GM23338 (cell line): ENCODE results near the gene MED13L. TPM values are rescaled to one million over a fixed set of nuclear protein-coding genes. Genes with fewer than 3 reads are reported as not detected.

Source experiments
- ATAC-seq: fragments of 200-7000 bp; cut with Tn5 transposase; 3 replicates; pipeline ENCODE4 v1.9.1; 2020
- DNase-seq: peaks from one replicate; pipeline ENCODE4 v3.0.0-alpha.2; 2015; ENCODE audit warnings: low spot score
- H2AFZ ChIP-seq: fragments of 200-600 bp; sonication (generic); 2 replicates; pipeline ENCODE4 v1.8.0; 2016; ENCODE audit warnings: antibody characterized with exemption, mild to moderate bottlenecking, moderate library complexity
- H3F3A ChIP-seq: fragments of 200-600 bp; sonication (generic); replicated peaks from 2 replicates; pipeline ENCODE4 v1.8.0; 2017; ENCODE audit warnings: antibody characterized with exemption, mixed run types, low read depth
- H3K27ac ChIP-seq: fragments of 200-600 bp; sonication (generic); 2 replicates; pipeline ENCODE4 v1.6.1; 2016; ENCODE audit warnings: low read depth
- H3K27me3 ChIP-seq: fragments of 200-600 bp; sonication (generic); 2 replicates; pipeline ENCODE4 v1.8.0; 2016; ENCODE audit warnings: mild to moderate bottlenecking, mixed run types, moderate library complexity; ENCODE audit not compliant: insufficient read depth
- H3K36me3 ChIP-seq: fragments of 200-600 bp; sonication (generic); 2 replicates; pipeline ENCODE4 v1.8.0; 2016; ENCODE audit warnings: mild to moderate bottlenecking; ENCODE audit not compliant: insufficient read depth
- H3K4me1 ChIP-seq: fragments of 200-600 bp; sonication (generic); 2 replicates; pipeline ENCODE4 v1.8.0; 2016; ENCODE audit warnings: mild to moderate bottlenecking, moderate library complexity; ENCODE audit not compliant: insufficient read depth
- H3K4me2 ChIP-seq: fragments of 200-600 bp; sonication (generic); 2 replicates; pipeline ENCODE4 v1.7.1; 2017; ENCODE audit warnings: mixed run types
- H3K4me3 ChIP-seq: fragments of 200-600 bp; sonication (generic); 2 replicates; pipeline ENCODE4 v1.6.1; 2016; ENCODE audit warnings: mixed run types
- H3K79me2 ChIP-seq: fragments of 200-600 bp; sonication (generic); replicated peaks from 2 replicates; pipeline ENCODE4 v1.8.0; 2017; ENCODE audit warnings: mild to moderate bottlenecking; ENCODE audit not compliant: insufficient read depth
- H3K9me2 ChIP-seq: fragments of 200-600 bp; sonication (generic); 2 replicates; pipeline ENCODE4 v1.8.0; 2017; ENCODE audit not compliant: insufficient read depth
- H4K20me1 ChIP-seq: fragments of 200-600 bp; sonication (generic); replicated peaks from 2 replicates; pipeline ENCODE4 v1.8.0; 2017; ENCODE audit warnings: mild to moderate bottlenecking; ENCODE audit not compliant: insufficient read depth
- H3K27ac Mint-ChIP-seq: 2 replicates; pipeline ENCODE4 v1.8.0; 2020; ENCODE audit warnings: inconsistent platforms, mild to moderate bottlenecking, moderate library complexity, mixed read lengths
- H3K27me3 Mint-ChIP-seq: 3 replicates; pipeline ENCODE4 v1.8.0; 2022; ENCODE audit warnings: low read depth, mild to moderate bottlenecking, moderate library complexity, mixed read lengths, inconsistent platforms; ENCODE audit not compliant: insufficient read depth, poor library complexity
- H3K36me3 Mint-ChIP-seq: 3 replicates; pipeline ENCODE4 v1.8.0; 2021; ENCODE audit warnings: low read depth, mild to moderate bottlenecking, inconsistent platforms, moderate library complexity, mixed read lengths
- H3K4me1 Mint-ChIP-seq: 3 replicates; pipeline ENCODE4 v1.8.0; 2020; ENCODE audit warnings: mild to moderate bottlenecking, inconsistent platforms, mixed read lengths
- H3K4me3 Mint-ChIP-seq: 3 replicates; pipeline ENCODE4 v1.8.0; 2021; ENCODE audit warnings: moderate library complexity, mild to moderate bottlenecking, inconsistent platforms, mixed read lengths
- H3K9me3 Mint-ChIP-seq: 3 replicates; pipeline ENCODE4 v1.8.0; 2020; ENCODE audit warnings: moderate library complexity, mild to moderate bottlenecking, inconsistent platforms, mixed read lengths
- ETS1 ChIP-seq: IDR thresholded peaks from 2 replicates; pipeline ENCODE4 v1.6.1; 2016; ENCODE audit warnings: antibody characterized with exemption
- EZH2 ChIP-seq: fragments of 200-600 bp; sonication (generic); IDR thresholded peaks from one replicate; pipeline ENCODE4 v1.8.0; 2017; ENCODE audit warnings: antibody characterized with exemption, mild to moderate bottlenecking, low read depth; ENCODE audit not compliant: unreplicated experiment
- JUNB ChIP-seq: IDR thresholded peaks from one replicate; pipeline ENCODE4 v1.6.1; 2016; ENCODE audit warnings: antibody characterized with exemption; ENCODE audit not compliant: unreplicated experiment
- NANOG ChIP-seq: IDR thresholded peaks from 2 replicates; pipeline ENCODE4 v1.6.1; 2016; ENCODE audit warnings: antibody characterized with exemption, borderline replicate concordance
- REST ChIP-seq: IDR thresholded peaks from one replicate; pipeline ENCODE4 v1.6.1; 2018; ENCODE audit warnings: antibody characterized with exemption; ENCODE audit not compliant: unreplicated experiment
- STAT1 ChIP-seq: IDR thresholded peaks from one replicate; pipeline ENCODE4 v1.6.1; 2016; ENCODE audit warnings: antibody characterized with exemption; ENCODE audit not compliant: unreplicated experiment
- polyA plus RNA-seq: library from polyadenylated mRNA; unstranded; fragments of >200 nt; fragmentation: Nextera tagmentation; extraction: Ambion mirVana; gene quantifications from 2 replicates; pipeline ENCODE4 v1.2.1, GENCODE V29; 2016
- total RNA-seq: library from RNA; depleted of rRNA; stranded (reverse); fragments of >200 nt; shearing (Covaris generic); gene quantifications from 2 replicates; pipeline ENCODE4 v1.2.3, GENCODE V29; 2014

MED13L gene
- total and polyA plus RNA-seq, 2 experiments from 2014 or later = 20.9 to 73.6 TPM

GRCh38 chr12:116171549-116171948 lies 105.9 kb downstream of the MED13L start (continued):
- TF ChIP-seq REST = no peak
- TF ChIP-seq EZH2 = no peak
- TF ChIP-seq ETS1 = no peak
- TF ChIP-seq STAT1 = no peak
- no peak for TF ChIP-seq NANOG
- TF ChIP-seq JUNB = no peak

- Mint-ChIP-seq H3K36me3 (no peaks in the 10 kb centered on the region), H3K4me1 (peaks cover 28% of the 10 kb centered on the region), H3K9me3 (no peaks in the 10 kb centered on the region; the same call in 2 of the 3 replicates), H3K27ac (no peak overlapping the region; the same call in 1 of the 2 replicates), H3K4me3 (no peak overlapping the region), H3K27me3 (no peaks in the 10 kb centered on the region)
- ATAC-seq (no peak), DNase-seq (no peak)
- peaks cover 5% of the 10 kb centered on the region for H4K20me1 ChIP-seq
- no peak overlapping the region for H3K4me3 ChIP-seq
- peaks cover 99% of the 10 kb centered on the region for H3K79me2 ChIP-seq
- no peaks in the 10 kb centered on the region for H3K27me3 ChIP-seq
- TF ChIP-seq REST = no peak
- no peaks in the 10 kb centered on the region for H3K9me2 ChIP-seq
- no peaks in the 10 kb centered on the region for H3F3A ChIP-seq
- no peak overlapping the region for H2AFZ ChIP-seq
- H3K4me1 ChIP-seq = peaks cover 24% of the 10 kb centered on the region
- H3K36me3 ChIP-seq = no peaks in the 10 kb centered on the region
- no peak overlapping the region; the same call in 1 of the 2 replicates for H3K27ac ChIP-seq
- H3K4me2 ChIP-seq = no peak overlapping the region
Measured at GRCh38 chr12:116169071-116169470, 108.4 kb downstream of the MED13L start.
